Measurements from ENCODE around the gene RFC1. TPM values are rescaled to one million over a fixed set of nuclear protein-coding genes. Genes with fewer than 3 reads are reported as not detected.

The RFC1 gene
- total and polyA plus RNA-seq, 4 donors: 13.3 to 45.2 (median 30.8) TPM

DNA sequence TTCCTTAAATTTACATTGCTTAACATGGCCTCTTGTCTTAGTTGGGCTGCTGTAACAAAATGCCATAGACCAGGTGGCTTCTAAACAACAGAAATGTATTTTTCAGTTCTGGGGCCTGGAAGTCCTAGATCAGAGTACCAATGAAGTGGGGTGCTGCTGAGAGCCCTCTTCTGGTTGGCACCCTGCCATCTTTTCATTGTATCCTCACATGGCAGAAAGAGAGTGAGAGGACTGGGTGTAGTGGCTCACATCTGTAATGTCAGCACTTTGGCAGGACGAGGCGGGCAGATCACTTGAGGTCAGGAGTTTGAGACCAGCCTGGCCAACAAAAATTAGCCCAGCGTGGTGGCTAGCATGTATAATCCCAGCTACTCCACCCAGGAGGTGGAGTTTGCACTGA is 28.5 kb upstream of the RFC1 start:
- TF ChIP-seq, protein P1, sequence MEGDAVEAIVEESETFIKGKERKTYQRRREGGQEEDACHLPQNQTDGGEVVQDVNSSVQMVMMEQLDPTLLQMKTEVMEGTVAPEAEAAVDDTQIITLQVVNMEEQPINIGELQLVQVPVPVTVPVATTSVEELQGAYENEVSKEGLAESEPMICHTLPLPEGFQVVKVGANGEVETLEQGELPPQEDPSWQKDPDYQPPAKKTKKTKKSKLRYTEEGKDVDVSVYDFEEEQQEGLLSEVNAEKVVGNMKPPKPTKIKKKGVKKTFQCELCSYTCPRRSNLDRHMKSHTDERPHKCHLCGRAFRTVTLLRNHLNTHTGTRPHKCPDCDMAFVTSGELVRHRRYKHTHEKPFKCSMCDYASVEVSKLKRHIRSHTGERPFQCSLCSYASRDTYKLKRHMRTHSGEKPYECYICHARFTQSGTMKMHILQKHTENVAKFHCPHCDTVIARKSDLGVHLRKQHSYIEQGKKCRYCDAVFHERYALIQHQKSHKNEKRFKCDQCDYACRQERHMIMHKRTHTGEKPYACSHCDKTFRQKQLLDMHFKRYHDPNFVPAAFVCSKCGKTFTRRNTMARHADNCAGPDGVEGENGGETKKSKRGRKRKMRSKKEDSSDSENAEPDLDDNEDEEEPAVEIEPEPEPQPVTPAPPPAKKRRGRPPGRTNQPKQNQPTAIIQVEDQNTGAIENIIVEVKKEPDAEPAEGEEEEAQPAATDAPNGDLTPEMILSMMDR (IDR thresholded peaks at IDR 0.05; ENCODE audit: low read depth, low read length, missing input control): no peak
- TF ChIP-seq SP1 (IDR thresholded peaks at IDR 0.05) (no peak), HNF4G (IDR thresholded peaks at IDR 0.05) (no peak), YY1 (IDR thresholded peaks at IDR 0.05) (no peak), GABPA (IDR thresholded peaks at IDR 0.05 in 1 of 2, conservative IDR thresholded peaks at IDR 0.05 in 1 of 2) (no peak), NR2F2 (IDR thresholded peaks at IDR 0.05) (no peak), RXRA (IDR thresholded peaks at IDR 0.05) (no peak), FOXA2 (IDR thresholded peaks at IDR 0.05) (no peak)
- TF ChIP-seq, protein P2, sequence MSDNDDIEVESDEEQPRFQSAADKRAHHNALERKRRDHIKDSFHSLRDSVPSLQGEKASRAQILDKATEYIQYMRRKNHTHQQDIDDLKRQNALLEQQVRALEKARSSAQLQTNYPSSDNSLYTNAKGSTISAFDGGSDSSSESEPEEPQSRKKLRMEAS (IDR thresholded peaks at IDR 0.05): no peak
- TF ChIP-seq, protein P3, sequence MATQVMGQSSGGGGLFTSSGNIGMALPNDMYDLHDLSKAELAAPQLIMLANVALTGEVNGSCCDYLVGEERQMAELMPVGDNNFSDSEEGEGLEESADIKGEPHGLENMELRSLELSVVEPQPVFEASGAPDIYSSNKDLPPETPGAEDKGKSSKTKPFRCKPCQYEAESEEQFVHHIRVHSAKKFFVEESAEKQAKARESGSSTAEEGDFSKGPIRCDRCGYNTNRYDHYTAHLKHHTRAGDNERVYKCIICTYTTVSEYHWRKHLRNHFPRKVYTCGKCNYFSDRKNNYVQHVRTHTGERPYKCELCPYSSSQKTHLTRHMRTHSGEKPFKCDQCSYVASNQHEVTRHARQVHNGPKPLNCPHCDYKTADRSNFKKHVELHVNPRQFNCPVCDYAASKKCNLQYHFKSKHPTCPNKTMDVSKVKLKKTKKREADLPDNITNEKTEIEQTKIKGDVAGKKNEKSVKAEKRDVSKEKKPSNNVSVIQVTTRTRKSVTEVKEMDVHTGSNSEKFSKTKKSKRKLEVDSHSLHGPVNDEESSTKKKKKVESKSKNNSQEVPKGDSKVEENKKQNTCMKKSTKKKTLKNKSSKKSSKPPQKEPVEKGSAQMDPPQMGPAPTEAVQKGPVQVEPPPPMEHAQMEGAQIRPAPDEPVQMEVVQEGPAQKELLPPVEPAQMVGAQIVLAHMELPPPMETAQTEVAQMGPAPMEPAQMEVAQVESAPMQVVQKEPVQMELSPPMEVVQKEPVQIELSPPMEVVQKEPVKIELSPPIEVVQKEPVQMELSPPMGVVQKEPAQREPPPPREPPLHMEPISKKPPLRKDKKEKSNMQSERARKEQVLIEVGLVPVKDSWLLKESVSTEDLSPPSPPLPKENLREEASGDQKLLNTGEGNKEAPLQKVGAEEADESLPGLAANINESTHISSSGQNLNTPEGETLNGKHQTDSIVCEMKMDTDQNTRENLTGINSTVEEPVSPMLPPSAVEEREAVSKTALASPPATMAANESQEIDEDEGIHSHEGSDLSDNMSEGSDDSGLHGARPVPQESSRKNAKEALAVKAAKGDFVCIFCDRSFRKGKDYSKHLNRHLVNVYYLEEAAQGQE (IDR thresholded peaks at IDR 0.05): no peak
- no peak overlapping the region for H3K9ac ChIP-seq (ENCODE audit: low read depth in 1 of 2, low read length in 2 of 2)
- 64% methylated on average over 3 of the region's 3 CpGs for WGBS
- no peaks in the 10 kb centered on the region for H3K36me3 ChIP-seq (ENCODE audit: control insufficient read depth in 4 of 4, insufficient read depth in 3 of 4, low read depth in 1 of 4, low read length in 3 of 4)
- H3K4me1 ChIP-seq (ENCODE audit: control insufficient read depth in 4 of 4, insufficient read depth in 4 of 4, low read length in 3 of 4): no peaks in the 10 kb centered on the region
- H3K27ac ChIP-seq (ENCODE audit: low read depth in 1 of 2, low read length in 2 of 2): no peak overlapping the region
- no peaks in the 10 kb centered on the region for H3K9me3 ChIP-seq (ENCODE audit: control insufficient read depth in 4 of 4, low read length in 3 of 4)
- no peak for DNase-seq (ENCODE audit: low spot score)
- H3K27me3 ChIP-seq (ENCODE audit: control insufficient read depth in 4 of 4, insufficient read depth in 4 of 4, low read length in 3 of 4): no peaks in the 10 kb centered on the region
- no peak overlapping the region for H3K4me3 ChIP-seq (ENCODE audit: low read depth in 1 of 3, low read length in 3 of 3)

DNA sequence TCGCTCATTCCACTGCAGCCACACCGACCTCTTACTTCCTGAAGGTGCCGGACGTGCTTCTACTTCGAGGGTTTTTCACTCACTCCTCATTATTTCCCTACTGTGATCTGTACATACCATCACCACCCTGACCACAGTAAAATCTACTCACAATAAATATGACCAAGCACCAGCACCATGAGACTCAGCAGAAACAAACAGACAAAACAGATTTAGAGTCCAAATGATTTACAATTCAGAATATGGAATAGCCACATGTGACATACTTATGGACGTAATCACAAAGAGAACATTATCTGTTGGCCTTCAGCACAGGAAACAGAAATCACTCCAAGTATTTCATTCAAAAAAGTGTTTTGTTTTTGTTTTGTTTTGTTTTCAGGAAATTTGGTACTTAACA is 24.4 kb upstream of the RFC1 start:
- no peaks in the 10 kb centered on the region for H3K4me1 ChIP-seq (ENCODE audit: control insufficient read depth in 4 of 4, insufficient read depth in 4 of 4, low read length in 3 of 4)
- no peak for DNase-seq (ENCODE audit: low spot score)
- no peak overlapping the region for H3K4me3 ChIP-seq (ENCODE audit: low read depth in 1 of 3, low read length in 3 of 3)
- H3K27ac ChIP-seq (ENCODE audit: low read depth in 1 of 2, low read length in 2 of 2): no peak overlapping the region
- H3K36me3 ChIP-seq (ENCODE audit: control insufficient read depth in 4 of 4, insufficient read depth in 3 of 4, low read depth in 1 of 4, low read length in 3 of 4): no peaks in the 10 kb centered on the region
- no peak overlapping the region for H3K9ac ChIP-seq (ENCODE audit: low read depth in 1 of 2, low read length in 2 of 2)
- H3K9me3 ChIP-seq (ENCODE audit: control insufficient read depth in 4 of 4, low read length in 3 of 4): no peaks in the 10 kb centered on the region
- H3K27me3 ChIP-seq (ENCODE audit: control insufficient read depth in 4 of 4, insufficient read depth in 4 of 4, low read length in 3 of 4): no peaks in the 10 kb centered on the region
- WGBS: 77% methylated on average over 6 of the region's 6 CpGs
- TF ChIP-seq RAD21 (IDR thresholded peaks at IDR 0.05) (no peak), FOXA1 (IDR thresholded peaks at IDR 0.05) (no peak), FOXA2 (IDR thresholded peaks at IDR 0.05) (no peak), HNF4A (conservative IDR thresholded peaks at IDR 0.05) (no peak), GABPA (IDR thresholded peaks at IDR 0.05 in 1 of 2, conservative IDR thresholded peaks at IDR 0.05 in 1 of 2) (no peak), HNF4G (IDR thresholded peaks at IDR 0.05) (no peak), SP1 (IDR thresholded peaks at IDR 0.05) (no peak), EGR1 (IDR thresholded peaks at IDR 0.05; ENCODE audit: low read depth in 2 of 2) (no peak), RXRA (IDR thresholded peaks at IDR 0.05) (no peak), NR2F2 (IDR thresholded peaks at IDR 0.05) (no peak), YY1 (IDR thresholded peaks at IDR 0.05) (no peak), JUND (IDR thresholded peaks at IDR 0.05) (no peak)
- TF ChIP-seq, protein P4, sequence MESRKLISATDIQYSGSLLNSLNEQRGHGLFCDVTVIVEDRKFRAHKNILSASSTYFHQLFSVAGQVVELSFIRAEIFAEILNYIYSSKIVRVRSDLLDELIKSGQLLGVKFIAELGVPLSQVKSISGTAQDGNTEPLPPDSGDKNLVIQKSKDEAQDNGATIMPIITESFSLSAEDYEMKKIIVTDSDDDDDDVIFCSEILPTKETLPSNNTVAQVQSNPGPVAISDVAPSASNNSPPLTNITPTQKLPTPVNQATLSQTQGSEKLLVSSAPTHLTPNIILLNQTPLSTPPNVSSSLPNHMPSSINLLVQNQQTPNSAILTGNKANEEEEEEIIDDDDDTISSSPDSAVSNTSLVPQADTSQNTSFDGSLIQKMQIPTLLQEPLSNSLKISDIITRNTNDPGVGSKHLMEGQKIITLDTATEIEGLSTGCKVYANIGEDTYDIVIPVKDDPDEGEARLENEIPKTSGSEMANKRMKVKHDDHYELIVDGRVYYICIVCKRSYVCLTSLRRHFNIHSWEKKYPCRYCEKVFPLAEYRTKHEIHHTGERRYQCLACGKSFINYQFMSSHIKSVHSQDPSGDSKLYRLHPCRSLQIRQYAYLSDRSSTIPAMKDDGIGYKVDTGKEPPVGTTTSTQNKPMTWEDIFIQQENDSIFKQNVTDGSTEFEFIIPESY (IDR thresholded peaks at IDR 0.05): no peak
- TF ChIP-seq, protein P2 (IDR thresholded peaks at IDR 0.05): no peak
- TF ChIP-seq, protein P1 (IDR thresholded peaks at IDR 0.05; ENCODE audit: low read depth, low read length, missing input control): no peak
- TF ChIP-seq, protein P5, sequence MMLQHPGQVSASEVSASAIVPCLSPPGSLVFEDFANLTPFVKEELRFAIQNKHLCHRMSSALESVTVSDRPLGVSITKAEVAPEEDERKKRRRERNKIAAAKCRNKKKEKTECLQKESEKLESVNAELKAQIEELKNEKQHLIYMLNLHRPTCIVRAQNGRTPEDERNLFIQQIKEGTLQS (IDR thresholded peaks at IDR 0.05): no peak
- TF ChIP-seq, protein P3 (IDR thresholded peaks at IDR 0.05): no peak

Data from liver (tissue), 9 donors.